GM23338 (cell line): ENCODE data around the gene RPS6KA4. TPM values are rescaled to one million over a fixed set of nuclear protein-coding genes. Genes with fewer than 3 reads are reported as not detected.

Source experiments
- ATAC-seq: fragments of 200-7000 bp; cut with Tn5 transposase; 3 replicates; pipeline ENCODE4 v1.9.1; 2020
- DNase-seq: peaks from one replicate; pipeline ENCODE4 v3.0.0-alpha.2; 2015; ENCODE audit warnings: low spot score
- H2AFZ ChIP-seq: fragments of 200-600 bp; sonication (generic); 2 replicates; pipeline ENCODE4 v1.8.0; 2016; ENCODE audit warnings: antibody characterized with exemption, mild to moderate bottlenecking, moderate library complexity
- H3F3A ChIP-seq: fragments of 200-600 bp; sonication (generic); replicated peaks from 2 replicates; pipeline ENCODE4 v1.8.0; 2017; ENCODE audit warnings: antibody characterized with exemption, mixed run types, low read depth
- H3K27ac ChIP-seq: fragments of 200-600 bp; sonication (generic); 2 replicates; pipeline ENCODE4 v1.6.1; 2016; ENCODE audit warnings: low read depth
- H3K27me3 ChIP-seq: fragments of 200-600 bp; sonication (generic); 2 replicates; pipeline ENCODE4 v1.8.0; 2016; ENCODE audit warnings: mild to moderate bottlenecking, mixed run types, moderate library complexity; ENCODE audit not compliant: insufficient read depth
- H3K36me3 ChIP-seq: fragments of 200-600 bp; sonication (generic); 2 replicates; pipeline ENCODE4 v1.8.0; 2016; ENCODE audit warnings: mild to moderate bottlenecking; ENCODE audit not compliant: insufficient read depth
- H3K4me1 ChIP-seq: fragments of 200-600 bp; sonication (generic); 2 replicates; pipeline ENCODE4 v1.8.0; 2016; ENCODE audit warnings: mild to moderate bottlenecking, moderate library complexity; ENCODE audit not compliant: insufficient read depth
- H3K4me2 ChIP-seq: fragments of 200-600 bp; sonication (generic); 2 replicates; pipeline ENCODE4 v1.7.1; 2017; ENCODE audit warnings: mixed run types
- H3K4me3 ChIP-seq: fragments of 200-600 bp; sonication (generic); 2 replicates; pipeline ENCODE4 v1.6.1; 2016; ENCODE audit warnings: mixed run types
- H3K79me2 ChIP-seq: fragments of 200-600 bp; sonication (generic); replicated peaks from 2 replicates; pipeline ENCODE4 v1.8.0; 2017; ENCODE audit warnings: mild to moderate bottlenecking; ENCODE audit not compliant: insufficient read depth
- H3K9me2 ChIP-seq: fragments of 200-600 bp; sonication (generic); 2 replicates; pipeline ENCODE4 v1.8.0; 2017; ENCODE audit not compliant: insufficient read depth
- H4K20me1 ChIP-seq: fragments of 200-600 bp; sonication (generic); replicated peaks from 2 replicates; pipeline ENCODE4 v1.8.0; 2017; ENCODE audit warnings: mild to moderate bottlenecking; ENCODE audit not compliant: insufficient read depth
- H3K27ac Mint-ChIP-seq: 2 replicates; pipeline ENCODE4 v1.8.0; 2020; ENCODE audit warnings: inconsistent platforms, mild to moderate bottlenecking, moderate library complexity, mixed read lengths
- H3K27me3 Mint-ChIP-seq: 3 replicates; pipeline ENCODE4 v1.8.0; 2022; ENCODE audit warnings: low read depth, mild to moderate bottlenecking, moderate library complexity, mixed read lengths, inconsistent platforms; ENCODE audit not compliant: insufficient read depth, poor library complexity
- H3K36me3 Mint-ChIP-seq: 3 replicates; pipeline ENCODE4 v1.8.0; 2021; ENCODE audit warnings: low read depth, mild to moderate bottlenecking, inconsistent platforms, moderate library complexity, mixed read lengths
- H3K4me1 Mint-ChIP-seq: 3 replicates; pipeline ENCODE4 v1.8.0; 2020; ENCODE audit warnings: mild to moderate bottlenecking, inconsistent platforms, mixed read lengths
- H3K4me3 Mint-ChIP-seq: 3 replicates; pipeline ENCODE4 v1.8.0; 2021; ENCODE audit warnings: moderate library complexity, mild to moderate bottlenecking, inconsistent platforms, mixed read lengths
- H3K9me3 Mint-ChIP-seq: 3 replicates; pipeline ENCODE4 v1.8.0; 2020; ENCODE audit warnings: moderate library complexity, mild to moderate bottlenecking, inconsistent platforms, mixed read lengths
- ETS1 ChIP-seq: IDR thresholded peaks from 2 replicates; pipeline ENCODE4 v1.6.1; 2016; ENCODE audit warnings: antibody characterized with exemption
- EZH2 ChIP-seq: fragments of 200-600 bp; sonication (generic); IDR thresholded peaks from one replicate; pipeline ENCODE4 v1.8.0; 2017; ENCODE audit warnings: antibody characterized with exemption, mild to moderate bottlenecking, low read depth; ENCODE audit not compliant: unreplicated experiment
- JUNB ChIP-seq: IDR thresholded peaks from one replicate; pipeline ENCODE4 v1.6.1; 2016; ENCODE audit warnings: antibody characterized with exemption; ENCODE audit not compliant: unreplicated experiment
- NANOG ChIP-seq: IDR thresholded peaks from 2 replicates; pipeline ENCODE4 v1.6.1; 2016; ENCODE audit warnings: antibody characterized with exemption, borderline replicate concordance
- polyA plus RNA-seq: library from polyadenylated mRNA; unstranded; fragments of >200 nt; fragmentation: Nextera tagmentation; extraction: Ambion mirVana; gene quantifications from 2 replicates; pipeline ENCODE4 v1.2.1, GENCODE V29; 2016
- total RNA-seq: library from RNA; depleted of rRNA; stranded (reverse); fragments of >200 nt; shearing (Covaris generic); gene quantifications from 2 replicates; pipeline ENCODE4 v1.2.3, GENCODE V29; 2014
- TF ChIP-seq, protein P1 (sequence below): fragments of 250-450 bp; sonication (Bioruptor Pico); IDR thresholded peaks from 2 replicates; pipeline ENCODE4 v1.5.0; 2020; ENCODE audit warnings: mild to moderate bottlenecking, moderate library complexity

The RPS6KA4 gene
- total and polyA plus RNA-seq, 2 experiments from 2014 or later = 3.5 to 19.9 TPM

- H3K27ac ChIP-seq = no peak overlapping the region
- H3K4me1 Mint-ChIP-seq = peaks cover 21% of the 10 kb centered on the region
- H3K79me2 ChIP-seq = no peaks in the 10 kb centered on the region
- H3K4me3 ChIP-seq = no peak overlapping the region
- H2AFZ ChIP-seq = peak overlapping the region; percentile 56; the same call in 1 of the 2 replicates
- H3K4me2 ChIP-seq = no peak overlapping the region
- no peak for TF ChIP-seq EZH2
- TF ChIP-seq NANOG = no peak
- H4K20me1 ChIP-seq = no peaks in the 10 kb centered on the region
- H3K9me2 ChIP-seq = no peaks in the 10 kb centered on the region
- no peak for DNase-seq
- ATAC-seq = no peak
- no peak overlapping the region for H3K27ac Mint-ChIP-seq
- peaks cover 3% of the 10 kb centered on the region; the same call in 1 of the 2 replicates for H3K27me3 ChIP-seq
- peaks cover 6% of the 10 kb centered on the region for H3K27me3 Mint-ChIP-seq
- no peaks in the 10 kb centered on the region for H3K36me3 ChIP-seq
- H3K4me1 ChIP-seq = peaks cover 5% of the 10 kb centered on the region
- peaks cover 2% of the 10 kb centered on the region; the same call in 1 of the 3 replicates for H3K36me3 Mint-ChIP-seq
- no peak overlapping the region for H3K4me3 Mint-ChIP-seq
- H3F3A ChIP-seq = no peaks in the 10 kb centered on the region
- peaks cover 8% of the 10 kb centered on the region; the same call in 2 of the 3 replicates for H3K9me3 Mint-ChIP-seq
These were observed 48.3 kb downstream of the RPS6KA4 start for GRCh38 chr11:64407221-64407620.

DNA sequence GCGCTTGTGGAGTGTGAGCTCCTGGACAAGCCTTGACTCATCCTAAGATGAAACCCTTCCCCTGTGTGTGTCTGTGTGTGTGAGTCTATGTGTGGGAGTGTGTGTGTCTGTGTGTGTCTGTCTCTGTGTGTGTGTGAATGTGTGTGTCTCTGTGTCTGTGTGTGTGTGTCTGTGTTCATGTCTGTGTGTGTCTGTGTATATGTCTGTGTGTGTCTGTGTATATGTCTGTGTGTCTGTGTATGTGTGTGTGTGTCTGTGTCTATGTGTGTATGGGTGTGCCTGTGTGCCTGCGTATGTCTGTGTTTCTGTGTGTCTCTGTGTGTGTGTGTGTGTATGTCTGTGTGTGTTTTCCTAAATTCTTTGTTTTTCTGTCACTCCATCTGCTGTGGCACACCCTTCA is 48.7 kb downstream of the RPS6KA4 start:
- TF ChIP-seq JUNB (no peak), ETS1 (no peak)
- TF ChIP-seq, protein P1, sequence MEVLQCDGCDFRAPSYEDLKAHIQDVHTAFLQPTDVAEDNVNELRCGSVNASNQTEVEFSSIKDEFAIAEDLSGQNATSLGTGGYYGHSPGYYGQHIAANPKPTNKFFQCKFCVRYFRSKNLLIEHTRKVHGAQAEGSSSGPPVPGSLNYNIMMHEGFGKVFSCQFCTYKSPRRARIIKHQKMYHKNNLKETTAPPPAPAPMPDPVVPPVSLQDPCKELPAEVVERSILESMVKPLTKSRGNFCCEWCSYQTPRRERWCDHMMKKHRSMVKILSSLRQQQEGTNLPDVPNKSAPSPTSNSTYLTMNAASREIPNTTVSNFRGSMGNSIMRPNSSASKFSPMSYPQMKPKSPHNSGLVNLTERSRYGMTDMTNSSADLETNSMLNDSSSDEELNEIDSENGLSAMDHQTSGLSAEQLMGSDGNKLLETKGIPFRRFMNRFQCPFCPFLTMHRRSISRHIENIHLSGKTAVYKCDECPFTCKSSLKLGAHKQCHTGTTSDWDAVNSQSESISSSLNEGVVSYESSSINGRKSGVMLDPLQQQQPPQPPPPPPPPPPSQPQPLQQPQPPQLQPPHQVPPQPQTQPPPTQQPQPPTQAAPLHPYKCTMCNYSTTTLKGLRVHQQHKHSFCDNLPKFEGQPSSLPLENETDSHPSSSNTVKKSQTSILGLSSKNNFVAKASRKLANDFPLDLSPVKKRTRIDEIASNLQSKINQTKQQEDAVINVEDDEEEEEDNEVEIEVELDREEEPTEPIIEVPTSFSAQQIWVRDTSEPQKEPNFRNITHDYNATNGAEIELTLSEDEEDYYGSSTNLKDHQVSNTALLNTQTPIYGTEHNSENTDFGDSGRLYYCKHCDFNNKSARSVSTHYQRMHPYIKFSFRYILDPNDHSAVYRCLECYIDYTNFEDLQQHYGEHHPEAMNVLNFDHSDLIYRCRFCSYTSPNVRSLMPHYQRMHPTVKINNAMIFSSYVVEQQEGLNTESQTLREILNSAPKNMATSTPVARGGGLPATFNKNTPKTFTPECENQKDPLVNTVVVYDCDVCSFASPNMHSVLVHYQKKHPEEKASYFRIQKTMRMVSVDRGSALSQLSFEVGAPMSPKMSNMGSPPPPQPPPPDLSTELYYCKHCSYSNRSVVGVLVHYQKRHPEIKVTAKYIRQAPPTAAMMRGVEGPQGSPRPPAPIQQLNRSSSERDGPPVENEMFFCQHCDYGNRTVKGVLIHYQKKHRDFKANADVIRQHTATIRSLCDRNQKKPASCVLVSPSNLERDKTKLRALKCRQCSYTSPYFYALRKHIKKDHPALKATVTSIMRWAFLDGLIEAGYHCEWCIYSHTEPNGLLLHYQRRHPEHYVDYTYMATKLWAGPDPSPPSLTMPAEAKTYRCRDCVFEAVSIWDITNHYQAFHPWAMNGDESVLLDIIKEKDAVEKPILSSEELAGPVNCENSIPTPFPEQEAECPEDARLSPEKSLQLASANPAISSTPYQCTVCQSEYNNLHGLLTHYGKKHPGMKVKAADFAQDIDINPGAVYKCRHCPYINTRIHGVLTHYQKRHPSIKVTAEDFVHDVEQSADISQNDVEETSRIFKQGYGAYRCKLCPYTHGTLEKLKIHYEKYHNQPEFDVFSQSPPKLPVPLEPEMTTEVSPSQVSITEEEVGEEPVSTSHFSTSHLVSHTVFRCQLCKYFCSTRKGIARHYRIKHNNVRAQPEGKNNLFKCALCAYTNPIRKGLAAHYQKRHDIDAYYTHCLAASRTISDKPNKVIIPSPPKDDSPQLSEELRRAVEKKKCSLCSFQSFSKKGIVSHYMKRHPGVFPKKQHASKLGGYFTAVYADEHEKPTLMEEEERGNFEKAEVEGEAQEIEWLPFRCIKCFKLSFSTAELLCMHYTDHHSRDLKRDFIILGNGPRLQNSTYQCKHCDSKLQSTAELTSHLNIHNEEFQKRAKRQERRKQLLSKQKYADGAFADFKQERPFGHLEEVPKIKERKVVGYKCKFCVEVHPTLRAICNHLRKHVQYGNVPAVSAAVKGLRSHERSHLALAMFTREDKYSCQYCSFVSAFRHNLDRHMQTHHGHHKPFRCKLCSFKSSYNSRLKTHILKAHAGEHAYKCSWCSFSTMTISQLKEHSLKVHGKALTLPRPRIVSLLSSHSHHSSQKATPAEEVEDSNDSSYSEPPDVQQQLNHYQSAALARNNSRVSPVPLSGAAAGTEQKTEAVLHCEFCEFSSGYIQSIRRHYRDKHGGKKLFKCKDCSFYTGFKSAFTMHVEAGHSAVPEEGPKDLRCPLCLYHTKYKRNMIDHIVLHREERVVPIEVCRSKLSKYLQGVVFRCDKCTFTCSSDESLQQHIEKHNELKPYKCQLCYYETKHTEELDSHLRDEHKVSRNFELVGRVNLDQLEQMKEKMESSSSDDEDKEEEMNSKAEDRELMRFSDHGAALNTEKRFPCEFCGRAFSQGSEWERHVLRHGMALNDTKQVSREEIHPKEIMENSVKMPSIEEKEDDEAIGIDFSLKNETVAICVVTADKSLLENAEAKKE (CRISPR knock-in tag) = no peak
- no peaks in the 10 kb centered on the region for H3K9me2 ChIP-seq
- no peaks in the 10 kb centered on the region for H3K36me3 ChIP-seq
- Mint-ChIP-seq H3K4me1 (peaks cover 21% of the 10 kb centered on the region), H3K9me3 (peaks cover 8% of the 10 kb centered on the region; the same call in 2 of the 3 replicates), H3K36me3 (peaks cover 2% of the 10 kb centered on the region; the same call in 1 of the 3 replicates), H3K27me3 (peaks cover 6% of the 10 kb centered on the region), H3K27ac (no peak overlapping the region), H3K4me3 (no peak overlapping the region)
- no peak overlapping the region for H3K27ac ChIP-seq
- ATAC-seq = no peak
- no peaks in the 10 kb centered on the region for H3F3A ChIP-seq
- no peak overlapping the region for H2AFZ ChIP-seq
- H3K79me2 ChIP-seq = no peaks in the 10 kb centered on the region
- peaks cover 5% of the 10 kb centered on the region for H3K4me1 ChIP-seq
- DNase-seq = no peak
- peaks cover 3% of the 10 kb centered on the region; the same call in 1 of the 2 replicates for H3K27me3 ChIP-seq
- H3K4me3 ChIP-seq = no peak overlapping the region
- H4K20me1 ChIP-seq = no peaks in the 10 kb centered on the region
- no peak overlapping the region for H3K4me2 ChIP-seq
